Measurements from ENCODE around the gene ATP1B2. TPM values are rescaled to one million over a fixed set of nuclear protein-coding genes. Genes with fewer than 3 reads are reported as not detected.
A peak's percentile ranks its signal among the peaks of the same experiment; 100 is the strongest.

The ATP1B2 gene
- total and polyA plus RNA-seq, 2 of the 8 experiments (the other 6 are each of a cell fraction or from before 2014, with no cell fraction given): 9.1 to 21.0 TPM

GRCh38 chr17:7651665-7652387 is 1.1 kb downstream of the ATP1B2 start:
- POLR2A ChIA-PET (ENCODE audit: partially characterized antibody): interaction anchor here (0.8 to 79.4 kb wide), 10 partner anchors 12 to 78 kb away, joined by 3 to 2272 read pairs (median 8); partner anchors contain the start of genes ATP1B2, CD68, FXR2 and MPDU1
- Histone ChIP-seq H4K8ac (ENCODE audit: extremely low read depth, insufficient read depth, low read length) (no peak overlapping the region), H4K20me1 (replicated peaks in 1 of 2; ENCODE audit: control insufficient read depth in 1 of 2, insufficient read depth in 2 of 2, low read length in 2 of 2) (peaks cover 0 to 2% of the 10 kb centered on the region in 2 experiments), H3K14ac (ENCODE audit: insufficient read length) (no peak overlapping the region), H3K36me3 (ENCODE audit: control insufficient read depth in 2 of 4, insufficient read depth in 4 of 4, low read length in 3 of 4) (no peaks in the 10 kb centered on the region; a peak in 2 of 8 replicates), H3K27ac (ENCODE audit: low read depth, low read length) (no peak overlapping the region), H2AK5ac (ENCODE audit: low read depth, low read length) (0 out of 2 replicates have a peak overlapping the region, but pooled peaks have one; percentile 82), H3K27me3 (replicated peaks in 1 of 4; ENCODE audit: control insufficient read depth in 3 of 4, extremely low read depth in 1 of 4, insufficient read depth in 3 of 4, low read length in 3 of 4) (peaks cover 0 to 13% (median 4%) of the 10 kb centered on the region in 4 experiments; a peak in 4 of 7 replicates), H3K18ac (ENCODE audit: extremely low read depth, low read length) (no peak overlapping the region; the same call in 1 of the 2 replicates), H4K91ac (replicated peaks; ENCODE audit: insufficient read length, low read length) (no peak overlapping the region), H2BK15ac (ENCODE audit: low read length) (no peak overlapping the region), H2AFZ (ENCODE audit: low read length) (no peak overlapping the region; the same call in 1 of the 2 replicates), H3K4me1 (replicated peaks in 1 of 4; ENCODE audit: control insufficient read depth in 3 of 4, insufficient read depth in 4 of 4, low read length in 3 of 4) (peaks cover 4 to 18% (median 11%) of the 10 kb centered on the region in 4 experiments; a peak in 6 of 7 replicates), H3K56ac (replicated peaks; ENCODE audit: insufficient read length, low read depth, low read length) (no peak overlapping the region), H2BK12ac (ENCODE audit: low read depth, low read length) (no peak overlapping the region), H2BK120ac (replicated peaks; ENCODE audit: low read depth, low read length) (no peak overlapping the region), H3K23ac (ENCODE audit: insufficient read length) (no peak overlapping the region), H3K4ac (replicated peaks; ENCODE audit: insufficient read length, low read depth, low read length) (peak overlapping the region; percentile 28), H3K9ac (replicated peaks in 1 of 4; ENCODE audit: extremely low read depth in 1 of 4, low read depth in 3 of 4, low read length in 3 of 4) (no peak overlapping the region; a peak in 1 of 7 replicates), H3K4me2 (ENCODE audit: insufficient read depth in 1 of 2, low read depth in 2 of 2, low read length in 2 of 2) (peak overlapping the region; percentile 91 to 99), H3K79me1 (ENCODE audit: low read depth, low read length) (no peaks in the 10 kb centered on the region), H4K5ac (ENCODE audit: insufficient read length, low read depth, low read length) (no peak overlapping the region), H3K4me3 (ENCODE audit: extremely low read depth in 1 of 4, insufficient read depth in 2 of 4, low read depth in 3 of 4, low read length in 4 of 4) (peak overlapping the region; percentile 43 to 87 (median 63)), H3K23me2 (ENCODE audit: low read depth, low read length) (peaks cover 15% of the 10 kb centered on the region), H3K79me2 (ENCODE audit: control insufficient read depth in 1 of 2, insufficient read depth in 2 of 2, low read length in 2 of 2) (no peaks in the 10 kb centered on the region), H3K9me3 (ENCODE audit: insufficient read depth in 2 of 2, low read depth in 1 of 2, low read length in 1 of 2) (no peaks in the 10 kb centered on the region), H2BK20ac (ENCODE audit: low read length) (no peak overlapping the region), H2BK5ac (ENCODE audit: low read depth, low read length) (no peak overlapping the region)
- no peak for FAIRE-seq
- TF ChIP-seq YY1 (IDR thresholded peaks at IDR 0.05; ENCODE audit: low read depth, low read length) (no peak), CHD2 (IDR thresholded peaks at IDR 0.05; ENCODE audit: low read length) (no peak), EGR1 (IDR thresholded peaks at IDR 0.05; ENCODE audit: borderline replicate concordance, low read depth, low read length) (peak; percentile 53; the same call in 1 of the 2 replicates), EZH2 (IDR thresholded peaks at IDR 0.05; ENCODE audit: low read depth, low read length, severe bottlenecking) (peak; percentile 47), FOSL1 (IDR thresholded peaks at IDR 0.05; ENCODE audit: insufficient read depth, low read depth, low read length) (no peak), CTBP2 (IDR thresholded peaks at IDR 0.05; ENCODE audit: borderline replicate concordance, insufficient read depth, insufficient read length, low read length) (no peak)
- WGBS, 2 experiments (ENCODE audit: extremely low coverage in 1 of 2, insufficient coverage in 1 of 2, insufficient read length in 1 of 2, insufficient replicate concordance in 2 of 2, low coverage in 1 of 2, low lambda C conversion rate in 2 of 2, missing lambda C conversion rate in 1 of 2): 16% methylated on average over 19 of the region's 54 CpGs; no CpG with 5 or more reads in 1 of the 2 experiments
- CTCF ChIA-PET (ENCODE audit: partially characterized antibody): interaction anchor here (0.6 to 18.2 kb wide), 17 partner anchors 10 to 237 kb away, joined by 3 to 211 read pairs (median 5); partner anchors contain the start of genes CHD3, FXR2, SAT2 and SHBG
- peak in 1 of 2 experiments; percentile 63 for DNase-seq (ENCODE audit: low read depth in 1 of 2, low spot score in 2 of 2)

Measured in H1 (cell line).